ENCODE data around the gene SLC10A3. TPM values are rescaled to one million over a fixed set of nuclear protein-coding genes. Genes with fewer than 3 reads are reported as not detected.

SLC10A3 gene
- total and polyA plus RNA-seq, 2 donors (not counting 1 experiment from before 2014, with no cell fraction given), result 15.2 to 16.0 TPM

DNA sequence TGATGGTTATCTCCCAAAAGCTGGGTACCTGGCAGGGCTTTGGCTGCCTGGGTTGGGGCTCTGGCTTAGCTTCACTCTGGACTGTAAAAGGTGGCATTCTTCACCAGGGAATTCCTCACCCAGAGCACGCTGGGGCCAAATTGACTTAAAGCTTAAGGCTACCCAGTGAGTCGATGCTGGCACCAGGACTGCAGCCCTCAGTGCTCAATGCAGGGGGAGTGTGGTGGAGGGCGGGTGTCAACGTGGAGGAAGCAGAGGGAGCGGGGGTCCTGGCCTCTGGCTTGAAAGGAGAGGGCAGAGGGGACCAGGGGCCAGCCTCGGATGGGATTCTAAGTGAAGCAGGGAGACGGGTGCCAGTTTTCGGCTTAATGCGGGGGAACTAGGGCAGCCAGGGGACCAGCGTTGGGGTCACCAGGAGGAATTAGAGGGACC, 46.9 kb downstream of the SLC10A3 start:
- H2AFZ ChIP-seq (ENCODE audit: low read length), result no peak overlapping the region
- H3K9ac ChIP-seq (ENCODE audit: insufficient read depth, low read length), result peak overlapping the region; percentile 37
- peaks cover 15% of the 10 kb centered on the region for H3K36me3 ChIP-seq (ENCODE audit: control insufficient read depth, insufficient read depth, low read length)
- H3K9me3 ChIP-seq (ENCODE audit: control insufficient read depth, insufficient read depth, low read depth, low read length), result no peaks in the 10 kb centered on the region
- H3K4me3 ChIP-seq (replicated peaks in 1 of 4; ENCODE audit: control extremely low read depth in 1 of 4, insufficient read depth in 1 of 4, low read depth in 3 of 4, low read length in 4 of 4), result peak overlapping the region in 1 of 4 experiments; percentile 46
- TF ChIP-seq EZH2 (IDR thresholded peaks at IDR 0.05; ENCODE audit: low read length, missing control alignments), result no peak
- TF ChIP-seq, protein P1, sequence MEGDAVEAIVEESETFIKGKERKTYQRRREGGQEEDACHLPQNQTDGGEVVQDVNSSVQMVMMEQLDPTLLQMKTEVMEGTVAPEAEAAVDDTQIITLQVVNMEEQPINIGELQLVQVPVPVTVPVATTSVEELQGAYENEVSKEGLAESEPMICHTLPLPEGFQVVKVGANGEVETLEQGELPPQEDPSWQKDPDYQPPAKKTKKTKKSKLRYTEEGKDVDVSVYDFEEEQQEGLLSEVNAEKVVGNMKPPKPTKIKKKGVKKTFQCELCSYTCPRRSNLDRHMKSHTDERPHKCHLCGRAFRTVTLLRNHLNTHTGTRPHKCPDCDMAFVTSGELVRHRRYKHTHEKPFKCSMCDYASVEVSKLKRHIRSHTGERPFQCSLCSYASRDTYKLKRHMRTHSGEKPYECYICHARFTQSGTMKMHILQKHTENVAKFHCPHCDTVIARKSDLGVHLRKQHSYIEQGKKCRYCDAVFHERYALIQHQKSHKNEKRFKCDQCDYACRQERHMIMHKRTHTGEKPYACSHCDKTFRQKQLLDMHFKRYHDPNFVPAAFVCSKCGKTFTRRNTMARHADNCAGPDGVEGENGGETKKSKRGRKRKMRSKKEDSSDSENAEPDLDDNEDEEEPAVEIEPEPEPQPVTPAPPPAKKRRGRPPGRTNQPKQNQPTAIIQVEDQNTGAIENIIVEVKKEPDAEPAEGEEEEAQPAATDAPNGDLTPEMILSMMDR (conservative IDR thresholded peaks at IDR 0.05 in 1 of 2, IDR thresholded peaks at IDR 0.05 in 1 of 2; ENCODE audit: low read depth in 1 of 2, low read length in 2 of 2), result no peak
- H3K4me2 ChIP-seq (ENCODE audit: extremely low read depth, insufficient read depth, low read length), result peak overlapping the region; percentile 75
- no peaks in the 10 kb centered on the region for H4K20me1 ChIP-seq (ENCODE audit: control insufficient read depth, extremely low read depth, insufficient read depth, low read length)
- H3K27ac ChIP-seq (ENCODE audit: insufficient read depth, low read length), result peak overlapping the region; percentile 77
- H3K79me2 ChIP-seq (ENCODE audit: control insufficient read depth, insufficient read depth, low read length), result peaks cover 52% of the 10 kb centered on the region
- no peak for DNase-seq (ENCODE audit: low read depth in 2 of 2)
- H3K4me1 ChIP-seq (ENCODE audit: control insufficient read depth, extremely low read depth, insufficient read depth, low read length), result peaks cover 7% of the 10 kb centered on the region
- H3K27me3 ChIP-seq (ENCODE audit: control insufficient read depth, insufficient read depth, low read length), result no peaks in the 10 kb centered on the region

DNA sequence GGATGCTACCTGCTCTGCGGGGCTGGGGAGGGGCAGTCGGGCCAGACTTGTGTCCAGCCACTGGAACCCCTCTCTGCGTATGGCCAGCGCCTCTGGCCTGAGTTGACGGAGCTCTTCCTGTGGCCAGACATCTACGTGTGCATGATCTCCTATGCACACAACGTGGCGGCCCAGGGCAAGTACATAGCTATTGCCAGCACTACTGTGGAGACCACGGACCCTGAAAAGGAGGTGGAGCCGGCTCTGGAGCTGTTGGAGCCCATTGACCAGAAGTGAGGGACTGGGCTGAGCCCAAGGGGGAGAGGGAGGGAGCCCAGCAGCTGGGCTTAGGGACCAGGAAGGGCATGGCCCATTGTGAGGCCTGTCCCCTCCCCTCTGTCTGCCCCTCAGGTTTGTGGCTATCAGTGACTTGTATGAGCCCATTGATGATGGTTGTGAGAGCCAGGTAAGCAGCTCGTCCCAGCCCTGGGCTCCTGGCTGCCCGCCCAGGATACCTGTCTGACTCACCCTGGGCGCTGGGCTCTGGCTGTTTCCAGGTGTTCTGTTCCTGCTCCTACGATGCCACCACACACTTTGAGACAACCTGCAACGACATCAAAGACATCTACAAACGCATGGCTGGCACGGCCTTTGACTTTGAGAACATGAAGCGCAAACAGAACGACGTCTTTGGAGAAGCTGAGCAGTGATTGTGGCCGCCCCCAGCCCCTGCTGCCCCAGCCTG, 48.3 kb downstream of the SLC10A3 start:
- peaks cover 13% of the 10 kb centered on the region for H3K36me3 ChIP-seq (ENCODE audit: control insufficient read depth, insufficient read depth, low read length)
- no peak overlapping the region for H3K9ac ChIP-seq (ENCODE audit: insufficient read depth, low read length)
- no peak for DNase-seq (ENCODE audit: low read depth in 2 of 2)
- no peak overlapping the region for H2AFZ ChIP-seq (ENCODE audit: low read length)
- no peaks in the 10 kb centered on the region for H3K9me3 ChIP-seq (ENCODE audit: control insufficient read depth, insufficient read depth, low read depth, low read length)
- peaks cover 7% of the 10 kb centered on the region for H3K4me1 ChIP-seq (ENCODE audit: control insufficient read depth, extremely low read depth, insufficient read depth, low read length)
- H3K4me3 ChIP-seq (replicated peaks in 1 of 4; ENCODE audit: control extremely low read depth in 1 of 4, insufficient read depth in 1 of 4, low read depth in 3 of 4, low read length in 4 of 4), result no peak overlapping the region
- TF ChIP-seq, protein P1 (conservative IDR thresholded peaks at IDR 0.05 in 1 of 2, IDR thresholded peaks at IDR 0.05 in 1 of 2; ENCODE audit: low read depth in 1 of 2, low read length in 2 of 2), result no peak
- TF ChIP-seq EZH2 (IDR thresholded peaks at IDR 0.05; ENCODE audit: low read length, missing control alignments), result no peak
- no peaks in the 10 kb centered on the region for H3K27me3 ChIP-seq (ENCODE audit: control insufficient read depth, insufficient read depth, low read length)
- no peaks in the 10 kb centered on the region for H4K20me1 ChIP-seq (ENCODE audit: control insufficient read depth, extremely low read depth, insufficient read depth, low read length)
- H3K27ac ChIP-seq (ENCODE audit: insufficient read depth, low read length), result no peak overlapping the region
- H3K4me2 ChIP-seq (ENCODE audit: extremely low read depth, insufficient read depth, low read length), result no peak overlapping the region
- peaks cover 65% of the 10 kb centered on the region for H3K79me2 ChIP-seq (ENCODE audit: control insufficient read depth, insufficient read depth, low read length)

DNA sequence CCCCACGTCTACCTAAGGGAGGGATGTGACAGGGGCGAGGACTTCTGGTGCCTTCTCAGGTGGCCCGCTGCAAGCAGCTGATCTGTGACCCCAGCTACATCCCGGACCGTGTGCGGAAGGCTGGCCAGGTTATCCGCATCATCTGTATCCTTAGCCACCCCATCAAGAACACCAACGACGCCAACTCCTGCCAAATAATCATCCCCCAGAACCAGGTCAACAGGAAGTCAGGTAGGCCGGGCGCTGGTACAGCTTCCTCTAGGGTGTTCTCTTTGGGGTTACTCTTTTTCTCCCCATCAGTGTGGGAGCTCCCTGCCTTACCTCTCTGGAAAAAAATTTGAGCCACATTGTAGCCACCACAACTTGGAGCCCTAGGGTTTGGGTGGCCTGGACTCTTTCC, 48.9 kb downstream of the SLC10A3 start:
- no peaks in the 10 kb centered on the region for H3K27me3 ChIP-seq (ENCODE audit: control insufficient read depth, insufficient read depth, low read length)
- peaks cover 13% of the 10 kb centered on the region for H3K36me3 ChIP-seq (ENCODE audit: control insufficient read depth, insufficient read depth, low read length)
- H3K4me1 ChIP-seq (ENCODE audit: control insufficient read depth, extremely low read depth, insufficient read depth, low read length), result peaks cover 7% of the 10 kb centered on the region
- no peak overlapping the region for H3K4me2 ChIP-seq (ENCODE audit: extremely low read depth, insufficient read depth, low read length)
- H3K9me3 ChIP-seq (ENCODE audit: control insufficient read depth, insufficient read depth, low read depth, low read length), result no peaks in the 10 kb centered on the region
- H3K27ac ChIP-seq (ENCODE audit: insufficient read depth, low read length), result no peak overlapping the region
- no peak for TF ChIP-seq EZH2 (IDR thresholded peaks at IDR 0.05; ENCODE audit: low read length, missing control alignments)
- TF ChIP-seq, protein P1 (conservative IDR thresholded peaks at IDR 0.05 in 1 of 2, IDR thresholded peaks at IDR 0.05 in 1 of 2; ENCODE audit: low read depth in 1 of 2, low read length in 2 of 2), result no peak
- H3K9ac ChIP-seq (ENCODE audit: insufficient read depth, low read length), result no peak overlapping the region
- DNase-seq (ENCODE audit: low read depth in 2 of 2), result no peak
- peaks cover 62% of the 10 kb centered on the region for H3K79me2 ChIP-seq (ENCODE audit: control insufficient read depth, insufficient read depth, low read length)
- no peak overlapping the region for H3K4me3 ChIP-seq (replicated peaks in 1 of 4; ENCODE audit: control extremely low read depth in 1 of 4, insufficient read depth in 1 of 4, low read depth in 3 of 4, low read length in 4 of 4)
- no peak overlapping the region for H2AFZ ChIP-seq (ENCODE audit: low read length)
- H4K20me1 ChIP-seq (ENCODE audit: control insufficient read depth, extremely low read depth, insufficient read depth, low read length), result no peaks in the 10 kb centered on the region
